Calu3 (cell line): ENCODE results near the gene THAP2. TPM values are rescaled to one million over a fixed set of nuclear protein-coding genes. Genes with fewer than 3 reads are reported as not detected.
"Not testable (repeated sequence)": the region's sequence is repeated elsewhere in the genome, so short reads cannot be mapped to it uniquely, and the experiment has no call there.

Source experiments
- BruUV-seq: library from RNA; stranded (reverse); fragments of 400-500 nt; replicated peaks from 2 replicates; lab custom pipeline; 2021; lab: Mats Ljungman, UMichigan
- CTCF ChIA-PET: fragments of 300-600 bp; sonication (Branson Sonifier 250); formaldehyde crosslinking; loops from one replicate; lab custom pipeline; 2022; ENCODE audit warnings: antibody characterized with exemption; lab: Charles Lee
- DNase-seq: peaks from one replicate; pipeline ENCODE4 v3.0.0; 2022
- H3K27ac Mint-ChIP-seq: one replicate; pipeline ENCODE4 v1.8.0; 2022; ENCODE audit warnings: mixed read lengths; ENCODE audit not compliant: unreplicated experiment
- H3K27me3 Mint-ChIP-seq: one replicate; pipeline ENCODE4 v1.8.0; 2022; ENCODE audit warnings: mixed read lengths; ENCODE audit not compliant: unreplicated experiment
- H3K36me3 Mint-ChIP-seq: one replicate; pipeline ENCODE4 v1.8.0; 2022; ENCODE audit warnings: mild to moderate bottlenecking, moderate library complexity, mixed read lengths; ENCODE audit not compliant: insufficient read depth, unreplicated experiment
- H3K4me1 Mint-ChIP-seq: one replicate; pipeline ENCODE4 v1.8.0; 2022; ENCODE audit warnings: mild to moderate bottlenecking, low read depth, mixed read lengths; ENCODE audit not compliant: unreplicated experiment
- H3K4me3 Mint-ChIP-seq: one replicate; pipeline ENCODE4 v1.8.0; 2022; ENCODE audit warnings: mild to moderate bottlenecking, low read depth, moderate library complexity, mixed read lengths; ENCODE audit not compliant: unreplicated experiment
- H3K9me3 Mint-ChIP-seq: one replicate; pipeline ENCODE4 v1.8.0; 2022; ENCODE audit warnings: low read depth, mixed read lengths; ENCODE audit not compliant: unreplicated experiment
- intact Hi-C: fragments of 100-400 bp; cut with micrococcal nuclease; formaldehyde crosslinking; loops from one replicate; pipeline ENCODE4 v1.10.0; 2022; ENCODE audit not compliant: unreplicated experiment
- total RNA-seq: library from RNA; stranded (reverse); gene quantifications from 2 replicates; pipeline ENCODE4 v1.2.3, GENCODE V29; 2022
- TF ChIP-seq, protein P1 (sequence below): fragments of 200-600 bp; IDR thresholded peaks from one replicate; pipeline ENCODE4 v1.8.0; 2022; ENCODE audit warnings: antibody characterized with exemption; ENCODE audit not compliant: unreplicated experiment

Gene THAP2
- total RNA-seq, 1 experiment from 2014 or later: 9.6 TPM

DNA sequence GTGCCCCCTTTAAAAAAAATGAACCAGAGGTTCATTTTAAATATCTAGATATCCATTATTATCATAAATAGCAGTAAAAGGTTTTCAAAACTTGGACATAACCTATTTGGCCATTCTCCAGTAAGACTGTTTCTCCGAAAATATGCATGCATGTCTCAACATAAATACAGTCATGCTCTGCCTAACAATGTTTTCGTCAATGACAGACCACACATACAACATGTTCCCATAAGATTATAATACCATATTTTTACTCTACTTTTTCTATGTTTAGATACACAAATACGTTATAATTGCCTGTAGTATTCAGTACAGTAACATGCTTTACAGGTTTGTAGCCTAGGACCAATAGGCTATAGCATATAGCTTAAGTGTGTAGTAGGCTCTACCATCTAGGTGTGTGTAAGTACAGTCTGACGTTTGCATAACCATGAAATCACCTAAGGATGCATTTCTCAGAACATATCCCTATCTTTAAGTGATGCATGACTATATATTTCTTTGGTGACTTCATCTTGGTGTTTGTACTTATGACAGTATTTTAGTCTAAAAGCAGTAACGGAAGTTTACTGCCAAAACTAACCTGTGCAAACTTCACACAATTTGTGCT lies 25.0 kb downstream of the THAP2 start:
- intact Hi-C loops: no loop called here
- no peaks in the 10 kb centered on the region for H3K9me3 Mint-ChIP-seq
- H3K27me3 Mint-ChIP-seq: no peaks in the 10 kb centered on the region
- no peak for DNase-seq
- no peak overlapping the region for H3K27ac Mint-ChIP-seq
- H3K4me1 Mint-ChIP-seq: peaks cover 8% of the 10 kb centered on the region
- H3K4me3 Mint-ChIP-seq: no peak overlapping the region
- BruUV-seq: no TSS peak
- CTCF ChIA-PET: no interaction called here
- H3K36me3 Mint-ChIP-seq: peaks cover 16% of the 10 kb centered on the region
- TF ChIP-seq, protein P1, sequence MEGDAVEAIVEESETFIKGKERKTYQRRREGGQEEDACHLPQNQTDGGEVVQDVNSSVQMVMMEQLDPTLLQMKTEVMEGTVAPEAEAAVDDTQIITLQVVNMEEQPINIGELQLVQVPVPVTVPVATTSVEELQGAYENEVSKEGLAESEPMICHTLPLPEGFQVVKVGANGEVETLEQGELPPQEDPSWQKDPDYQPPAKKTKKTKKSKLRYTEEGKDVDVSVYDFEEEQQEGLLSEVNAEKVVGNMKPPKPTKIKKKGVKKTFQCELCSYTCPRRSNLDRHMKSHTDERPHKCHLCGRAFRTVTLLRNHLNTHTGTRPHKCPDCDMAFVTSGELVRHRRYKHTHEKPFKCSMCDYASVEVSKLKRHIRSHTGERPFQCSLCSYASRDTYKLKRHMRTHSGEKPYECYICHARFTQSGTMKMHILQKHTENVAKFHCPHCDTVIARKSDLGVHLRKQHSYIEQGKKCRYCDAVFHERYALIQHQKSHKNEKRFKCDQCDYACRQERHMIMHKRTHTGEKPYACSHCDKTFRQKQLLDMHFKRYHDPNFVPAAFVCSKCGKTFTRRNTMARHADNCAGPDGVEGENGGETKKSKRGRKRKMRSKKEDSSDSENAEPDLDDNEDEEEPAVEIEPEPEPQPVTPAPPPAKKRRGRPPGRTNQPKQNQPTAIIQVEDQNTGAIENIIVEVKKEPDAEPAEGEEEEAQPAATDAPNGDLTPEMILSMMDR: no peak

DNA sequence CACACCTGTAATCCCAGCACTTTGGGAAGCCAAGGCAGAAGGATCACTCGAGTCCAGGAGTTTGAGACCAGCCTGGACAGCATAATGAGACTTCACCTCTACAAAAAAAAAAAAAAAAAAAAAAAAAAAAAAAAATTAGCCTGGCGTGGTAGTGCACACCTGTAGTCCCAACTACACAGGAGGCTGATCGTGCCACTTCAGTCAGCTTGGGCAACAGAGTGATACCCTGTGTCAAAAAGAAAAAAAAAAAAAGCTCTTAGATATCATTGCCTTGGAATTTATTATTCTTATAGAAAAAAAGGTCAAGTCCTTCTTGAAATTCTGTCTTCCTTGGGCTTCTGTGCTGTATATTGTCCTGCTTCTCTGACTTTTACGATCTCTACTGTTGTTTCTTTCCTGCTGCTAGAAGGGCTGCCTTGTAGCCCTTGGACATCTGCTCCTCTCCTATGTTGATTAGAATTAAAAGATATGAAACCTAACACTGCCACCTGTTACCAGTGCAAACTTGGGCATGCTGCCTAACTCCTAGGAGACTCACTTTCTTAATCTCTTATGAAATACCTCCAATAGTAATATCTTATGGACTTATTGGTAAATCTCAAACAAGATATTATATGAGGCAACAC lies 27.5 kb downstream of the THAP2 start:
- no peaks in the 10 kb centered on the region for H3K27me3 Mint-ChIP-seq
- CTCF ChIA-PET: no interaction called here
- no peak overlapping the region for H3K27ac Mint-ChIP-seq
- TF ChIP-seq, protein P1: no peak
- no peak for DNase-seq
- no TSS peak for BruUV-seq
- peaks cover 1% of the 10 kb centered on the region for H3K36me3 Mint-ChIP-seq
- H3K4me1 Mint-ChIP-seq: peaks cover 8% of the 10 kb centered on the region
- no peak overlapping the region for H3K4me3 Mint-ChIP-seq
- intact Hi-C loops: no loop called here
- H3K9me3 Mint-ChIP-seq: no peaks in the 10 kb centered on the region

DNA sequence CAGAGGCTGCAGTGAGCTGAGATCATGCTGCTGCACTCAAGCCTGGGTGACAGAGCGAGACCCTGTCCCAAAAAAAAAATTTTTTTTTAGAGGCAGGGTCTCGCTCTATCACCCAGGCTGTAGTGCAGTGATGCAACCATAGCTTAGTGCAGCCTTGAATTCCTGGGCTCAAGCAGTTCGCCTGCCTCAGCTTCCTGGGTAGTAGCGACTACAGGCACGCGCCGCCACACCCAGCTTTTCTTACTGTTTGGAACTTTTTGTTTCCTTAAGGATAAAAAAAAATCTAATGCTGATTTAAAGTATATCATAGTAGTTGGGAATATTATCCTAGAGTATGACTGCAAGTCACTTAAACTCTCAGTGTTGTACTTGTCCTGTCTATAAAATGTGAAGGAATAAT lies 29.0 kb downstream of the THAP2 start:
- intact Hi-C loops: no loop called here
- no peaks in the 10 kb centered on the region for H3K36me3 Mint-ChIP-seq
- no peak for DNase-seq
- TF ChIP-seq, protein P1: no peak
- no peak overlapping the region for H3K4me3 Mint-ChIP-seq
- BruUV-seq: no TSS peak
- H3K27ac Mint-ChIP-seq: no peak overlapping the region
- H3K9me3 Mint-ChIP-seq: no peaks in the 10 kb centered on the region
- H3K4me1 Mint-ChIP-seq: peaks cover under 1% of the 10 kb centered on the region
- no peaks in the 10 kb centered on the region for H3K27me3 Mint-ChIP-seq
- CTCF ChIA-PET: no interaction called here

DNA sequence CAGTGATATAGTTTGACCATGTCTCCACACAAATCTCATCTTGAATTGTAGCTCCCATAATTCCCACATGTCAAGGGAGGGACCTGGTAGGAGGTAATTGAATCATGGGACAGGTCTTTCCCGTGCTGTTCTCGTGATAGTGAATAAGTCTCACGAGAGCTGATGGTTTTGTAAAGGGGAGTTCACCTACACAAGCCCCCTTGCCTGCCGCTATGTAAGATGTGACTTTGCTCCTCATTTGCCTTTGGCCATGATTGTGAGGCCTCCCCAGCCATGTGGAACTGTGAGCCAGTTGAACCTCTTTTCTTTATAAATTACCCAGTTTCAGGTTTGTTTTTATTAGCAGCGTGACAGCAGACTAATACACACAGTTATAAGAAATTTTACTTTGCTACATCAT lies 29.6 kb downstream of the THAP2 start:
- H3K4me3 Mint-ChIP-seq, H3K4me1 Mint-ChIP-seq, CTCF ChIA-PET, H3K27ac Mint-ChIP-seq, BruUV-seq, H3K27me3 Mint-ChIP-seq, DNase-seq, intact Hi-C loops, H3K9me3 Mint-ChIP-seq, H3K36me3 Mint-ChIP-seq: not testable (repeated sequence)
